Endothelial cell of umbilical vein (primary cell): ENCODE data around the gene TECTA. TPM values are rescaled to one million over a fixed set of nuclear protein-coding genes. Genes with fewer than 3 reads are reported as not detected.

ENCODE experiments used
- BruUV-seq: library from RNA; stranded (reverse); fragments of 400-500 nt; replicated peaks from 2 replicates; lab custom pipeline; 2021; lab: Mats Ljungman, UMichigan
- CTCF ChIA-PET: fragments of 300-600, 350-600 bp; sonication (Branson Sonifier 250); formaldehyde crosslinking; loops from one replicate; lab custom pipeline; 2021; ENCODE audit warnings: antibody characterized with exemption, inconsistent platforms; lab: Charles Lee
- POLR2A ChIA-PET: fragments of 300-600, 350-600 bp; sonication (Branson Sonifier 250); formaldehyde crosslinking; loops from one replicate; lab custom pipeline; 2021; ENCODE audit warnings: antibody characterized with exemption, inconsistent platforms; lab: Charles Lee
- DNase-seq: peaks from one replicate; pipeline ENCODE4 v3.0.0-alpha.2; 2011; ENCODE audit warnings: low read depth, low spot score
- FAIRE-seq: peaks from 2 replicates; lab custom pipeline; 2011; peaks lifted over from hg19 to GRCh38; lab: Jason Lieb, UNC
- H2AFZ ChIP-seq: 2 replicates; pipeline ENCODE4 v1.6.0; 2012; ENCODE audit warnings: low read depth, low read length, control low read depth, inconsistent platforms
- H3K27ac ChIP-seq: 2 replicates; pipeline ENCODE4 v1.5.1; 2011; ENCODE audit warnings: low read depth, mild to moderate bottlenecking, control low read depth, low read length, moderate library complexity; ENCODE audit not compliant: insufficient read depth
- H3K27me3 ChIP-seq, 2 experiments: 2 replicates each; pipeline versions ENCODE4 v1.6.0 to v1.6.1; 2011; ENCODE audit warnings: low read length in 2 of 2, mixed read lengths in 1 of 2; ENCODE audit not compliant: control insufficient read depth in 2 of 2, insufficient read depth in 2 of 2
- H3K36me3 ChIP-seq, 2 experiments: 2 replicates in 1 of 2; 3 replicates in 1 of 2; pipeline ENCODE4 v1.5.1; 2011; ENCODE audit warnings: low read length in 2 of 2, mild to moderate bottlenecking in 1 of 2, moderate library complexity in 1 of 2; ENCODE audit not compliant: control insufficient read depth in 2 of 2, insufficient read depth in 2 of 2; ENCODE audit errors: extremely low read depth in 1 of 2
- H3K4me1 ChIP-seq: 3 replicates; pipeline ENCODE4 v1.5.1; 2011; ENCODE audit warnings: mild to moderate bottlenecking, low read length; ENCODE audit not compliant: control insufficient read depth, insufficient read depth; ENCODE audit errors: extremely low read depth
- H3K4me2 ChIP-seq: 2 replicates; pipeline ENCODE4 v1.6.1; 2011; ENCODE audit warnings: low read length, control low read depth, mixed read lengths; ENCODE audit not compliant: insufficient read depth
- H3K4me3 ChIP-seq, 3 experiments: fragments of 200-600 bp in 1 of 3; sonication (generic), shearing (Covaris generic) in 1 of 3; replicated peaks in 1 of 3; 2 replicates each; pipeline ENCODE4 v1.5.1; 2011 to 2016; ENCODE audit warnings: control low read depth in 3 of 3, low read length in 3 of 3, mild to moderate bottlenecking in 2 of 3, inconsistent platforms in 1 of 3, low read depth in 1 of 3, moderate library complexity in 1 of 3; ENCODE audit not compliant: insufficient read depth in 1 of 3
- H3K79me2 ChIP-seq: 2 replicates; pipeline ENCODE4 v1.6.0; 2012; ENCODE audit warnings: low read length, inconsistent platforms; ENCODE audit not compliant: control insufficient read depth, insufficient read depth
- H3K9ac ChIP-seq: replicated peaks from 2 replicates; pipeline ENCODE3; 2011; ENCODE audit warnings: low read length, control low read depth; ENCODE audit not compliant: insufficient read depth; ENCODE audit errors: extremely low read depth
- H3K9me1 ChIP-seq: replicated peaks from 3 replicates; pipeline ENCODE4 v1.6.0; 2011; ENCODE audit warnings: mild to moderate bottlenecking, low read length; ENCODE audit not compliant: control insufficient read depth, insufficient read depth; ENCODE audit errors: extremely low read depth
- H3K9me3 ChIP-seq: replicated peaks from 2 replicates; pipeline ENCODE4 v1.5.1; 2012; ENCODE audit warnings: low read length, inconsistent platforms; ENCODE audit not compliant: control insufficient read depth, insufficient read depth
- H4K20me1 ChIP-seq: replicated peaks from 2 replicates; pipeline ENCODE3; 2011; ENCODE audit warnings: mild to moderate bottlenecking, low read length; ENCODE audit not compliant: control insufficient read depth, insufficient read depth; ENCODE audit errors: extremely low read depth
- EZH2 ChIP-seq: IDR thresholded peaks from 2 replicates; pipeline ENCODE4 v1.6.1; 2012; ENCODE audit warnings: borderline replicate concordance, low read depth, mild to moderate bottlenecking, moderate library complexity, low read length, inconsistent platforms; ENCODE audit not compliant: severe bottlenecking
- FOS ChIP-seq: IDR thresholded peaks from 2 replicates; pipeline ENCODE4 v1.6.1; 2011; ENCODE audit warnings: mild to moderate bottlenecking, low read length, moderate library complexity, borderline replicate concordance; ENCODE audit not compliant: insufficient read depth
- GATA2 ChIP-seq: IDR thresholded peaks from 2 replicates; pipeline ENCODE4 v1.7.0; 2011; ENCODE audit warnings: low read depth, mild to moderate bottlenecking, moderate library complexity, mixed read lengths, low read length; ENCODE audit not compliant: insufficient read length, insufficient read depth
- JUN ChIP-seq: IDR thresholded peaks from 2 replicates; pipeline ENCODE4 v1.6.1; 2011; ENCODE audit warnings: borderline replicate concordance, low read depth; ENCODE audit not compliant: insufficient read length, insufficient read depth
- MYC ChIP-seq: IDR thresholded peaks from one replicate; pipeline ENCODE4 v1.6.1; 2011; ENCODE audit warnings: mild to moderate bottlenecking, low read depth, low read length
- dilution Hi-C: fragments of 300-500 bp; cut with MboI; formaldehyde crosslinking; loops from one replicate; pipeline ENCODE4 v1.15.0; 2019; ENCODE audit warnings: low sequenced_read_pairs; ENCODE audit not compliant: extremely low pct_ligation_motif_present
- intact Hi-C: fragments of 100-400 bp; cut with micrococcal nuclease; formaldehyde crosslinking; loops from one replicate; pipeline ENCODE4 v1.10.0; 2022
- polyA plus RNA-seq, 4 experiments: library from polyadenylated mRNA; depleted of rRNA in 3 of 4; stranded (reverse) in 3 of 4; unstranded in 1 of 4; fragments of >200 nt; gene quantifications; 2 replicates each; pipeline versions ENCODE4 v1.2.1 to v1.2.3, GENCODE V29; 2011 to 2012; ENCODE audit warnings: missing spikeins in 1 of 4
- total RNA-seq: library from RNA; stranded (reverse); gene quantifications from 2 replicates; pipeline ENCODE4 v1.2.3, GENCODE V29; 2021

Gene TECTA
- total and polyA plus RNA-seq, 2 donors (not counting 3 experiments of a cell fraction or from before 2014, with no cell fraction given): 0.44 to 0.69 TPM

DNA sequence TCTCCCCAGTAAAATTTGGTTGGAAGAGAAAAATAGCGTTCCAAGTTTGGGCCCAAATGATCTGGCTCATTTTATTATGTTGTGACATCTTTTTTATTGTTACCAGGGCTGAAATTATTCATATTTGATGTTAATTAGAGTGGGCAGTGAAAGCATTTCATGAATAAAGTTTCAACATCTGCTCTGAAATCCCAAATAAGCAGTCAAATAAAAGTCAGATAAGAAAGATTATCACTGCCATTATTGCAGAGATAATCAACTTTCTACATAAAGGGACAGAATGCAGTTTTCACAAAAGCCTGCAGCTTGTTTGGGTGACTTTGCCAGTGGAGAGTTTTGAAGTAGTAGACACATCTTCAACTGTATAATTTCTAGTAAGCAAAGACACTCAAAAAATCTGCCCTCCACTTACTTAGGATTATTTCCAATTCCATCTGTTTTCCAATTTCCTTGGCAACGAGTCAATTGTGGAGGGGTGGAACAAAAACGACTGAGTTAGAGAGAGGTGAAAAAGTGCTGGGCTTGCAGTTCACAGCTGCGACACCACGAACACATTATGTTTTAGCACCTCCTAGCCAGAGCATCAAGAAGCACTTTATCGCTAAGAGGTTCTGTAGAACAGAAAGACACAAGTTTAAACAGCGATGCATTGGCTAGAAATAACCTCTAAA, 9.0 kb downstream of the TECTA start:
- Histone ChIP-seq H3K4me1 (no peaks in the 10 kb centered on the region), H3K4me2 (no peak overlapping the region), H3K4me3 (no peak overlapping the region), H3K79me2 (no peaks in the 10 kb centered on the region), H3K9me3 (no peaks in the 10 kb centered on the region), H3K27me3 (peaks cover 0 to 7% of the 10 kb centered on the region in 2 experiments), H4K20me1 (no peaks in the 10 kb centered on the region), H3K9me1 (no peaks in the 10 kb centered on the region), H3K27ac (no peak overlapping the region), H3K9ac (no peak overlapping the region), H2AFZ (no peak overlapping the region), H3K36me3 (no peaks in the 10 kb centered on the region)
- ChIA-PET POLR2A (no interaction called here), CTCF (interaction anchor here (0.9 to 1.4 kb wide), 2 partner anchors 8 to 85 kb away, joined by 3 to 4 read pairs; no protein-coding TSS in a partner anchor)
- intact Hi-C loops: loop anchor here (5.0 to 10.0 kb wide), 3 partner anchors 78 to 482 kb away; no protein-coding TSS in a partner anchor
- DNase-seq (no peak), FAIRE-seq (no peak)
- dilution Hi-C loops: no loop called here
- no peak for TF ChIP-seq JUN
- no peak for TF ChIP-seq FOS
- no peak for TF ChIP-seq GATA2
- no peak for TF ChIP-seq EZH2
- TF ChIP-seq MYC: no peak
- BruUV-seq: no TSS peak
